Activated CD4-positive, alpha-beta T cell treated with anti-CD3 and anti-CD28 coated beads, Interleukin-2, amount 50 U/mL, for 1 hour (primary cell): ENCODE measurements around the gene EXOC8.

Source experiments
- DNase-seq: peaks from one replicate; pipeline ENCODE4 v3.0.0-alpha.2; 2020

EXOC8 gene

GRCh38 chr1:231337472-231338269 is at the start of gene EXOC8:
Gene EXOC8 (minus strand): TSS chr1:231337852. CDS start chr1:231337745, 107 bp downstream.
- DNase-seq, result peak; percentile 95

GRCh38 chr1:231386466-231386865 is 48.8 kb upstream of the EXOC8 start:
- no peak for DNase-seq

- no peak for DNase-seq
Measured at GRCh38 chr1:231385416-231385748, 47.7 kb upstream of the EXOC8 start.

GRCh38 chr1:231384696-231385415 is 47.2 kb upstream of the EXOC8 start:
- DNase-seq, result no peak

GRCh38 chr1:231383159-231383860 is 45.7 kb upstream of the EXOC8 start:
- DNase-seq, result no peak

GRCh38 chr1:231382426-231382825 is 44.8 kb upstream of the EXOC8 start:
- no peak for DNase-seq

- DNase-seq, result no peak
Measured at GRCh38 chr1:231381729-231382128, 44.1 kb upstream of the EXOC8 start.

- no peak for DNase-seq
Measured at GRCh38 chr1:231376875-231377549, 39.4 kb upstream of the EXOC8 start.

- DNase-seq, result no peak
Measured at GRCh38 chr1:231376101-231376500, 38.4 kb upstream of the EXOC8 start.

GRCh38 chr1:231374394-231374793 is 36.7 kb upstream of the EXOC8 start:
- DNase-seq, result no peak

GRCh38 chr1:231372501-231372900 is 34.8 kb upstream of the EXOC8 start:
- no peak for DNase-seq

GRCh38 chr1:231369282-231369681 is 31.6 kb upstream of the EXOC8 start:
- no peak for DNase-seq

GRCh38 chr1:231364192-231364591 is 26.5 kb upstream of the EXOC8 start:
- no peak for DNase-seq

GRCh38 chr1:231363624-231364023 is 26.0 kb upstream of the EXOC8 start:
- no peak for DNase-seq

GRCh38 chr1:231362325-231362724 is 24.7 kb upstream of the EXOC8 start:
- no peak for DNase-seq

- DNase-seq, result no peak
Measured at GRCh38 chr1:231359113-231359512, 21.5 kb upstream of the EXOC8 start.

- peak; percentile 7 for DNase-seq
Measured at GRCh38 chr1:231357831-231358354, 20.2 kb upstream of the EXOC8 start.

- DNase-seq, result no peak
Measured at GRCh38 chr1:231357187-231357772, 19.6 kb upstream of the EXOC8 start.

GRCh38 chr1:231355171-231355570 is 17.5 kb upstream of the EXOC8 start:
- DNase-seq, result no peak

- no peak for DNase-seq
Measured at GRCh38 chr1:231354330-231355020, 16.8 kb upstream of the EXOC8 start.

GRCh38 chr1:231353086-231353485 is 15.4 kb upstream of the EXOC8 start:
- no peak for DNase-seq

- no peak for DNase-seq
Measured at GRCh38 chr1:231351816-231352215, 14.2 kb upstream of the EXOC8 start.
